Skeletal muscle tissue (tissue), 4 donors: ENCODE results near the gene ZNF469. TPM values are rescaled to one million over a fixed set of nuclear protein-coding genes. Genes with fewer than 3 reads are reported as not detected.
A peak's percentile ranks its signal among the peaks of the same experiment; 100 is the strongest.

Source experiments
- H3K27ac ChIP-seq: one replicate; pipeline ENCODE4 v1.7.0; 2013; ENCODE audit warnings: mild to moderate bottlenecking, low read depth, low read length, inconsistent platforms
- H3K27me3 ChIP-seq, 3 donors: one replicate each; pipeline ENCODE4 v1.7.0; 2013; ENCODE audit warnings: low read length in 3 of 3; ENCODE audit not compliant: control insufficient read depth in 3 of 3, insufficient read depth in 3 of 3
- H3K36me3 ChIP-seq, 3 donors: one replicate each; pipeline ENCODE4 v1.7.0; 2013; ENCODE audit warnings: low read length in 3 of 3; ENCODE audit not compliant: control insufficient read depth in 3 of 3, insufficient read depth in 3 of 3
- H3K4me1 ChIP-seq, 3 donors: one replicate each; pipeline ENCODE4 v1.7.0; 2013; ENCODE audit warnings: low read length in 3 of 3, mild to moderate bottlenecking in 3 of 3; ENCODE audit not compliant: control insufficient read depth in 3 of 3, insufficient read depth in 3 of 3
- H3K4me3 ChIP-seq, 3 donors: one replicate each; pipeline ENCODE4 v1.7.0; 2013; ENCODE audit warnings: low read length in 3 of 3
- H3K9ac ChIP-seq, 3 donors: one replicate each; pipeline ENCODE4 v1.7.0; 2013; ENCODE audit warnings: low read length in 3 of 3, mild to moderate bottlenecking in 3 of 3, moderate library complexity in 2 of 3, low read depth in 1 of 3
- H3K9me3 ChIP-seq, 3 donors: one replicate each; pipeline ENCODE4 v1.7.0; 2013; ENCODE audit warnings: low read length in 3 of 3; ENCODE audit not compliant: control insufficient read depth in 3 of 3
- total RNA-seq: library from RNA; depleted of rRNA; stranded (reverse); fragments of >200 nt; gene quantifications from one replicate; pipeline ENCODE4 v1.2.3, GENCODE V29; 2014
- donor health status: Osteomylitis.

ZNF469 gene
- total RNA-seq, 1 donor from 2014 or later = 3.7 TPM

GRCh38 chr16:88423448-88423850, 40.7 kb downstream of the ZNF469 start:
- H3K27me3 ChIP-seq = peaks cover 0 to 20% (median 0%) of the 10 kb centered on the region in 3 donors
- H3K36me3 ChIP-seq = no peaks in the 10 kb centered on the region
- no peak overlapping the region for H3K9ac ChIP-seq
- peaks cover 0 to 10% (median 10%) of the 10 kb centered on the region in 3 donors for H3K4me1 ChIP-seq
- H3K4me3 ChIP-seq = no peak overlapping the region
- no peaks in the 10 kb centered on the region for H3K9me3 ChIP-seq
- H3K27ac ChIP-seq = no peak overlapping the region

- H3K4me3 ChIP-seq = no peak overlapping the region
Observed at GRCh38 chr16:88424587-88425235, 42.0 kb downstream of the ZNF469 start.

GRCh38 chr16:88426018-88426417, 43.3 kb downstream of the ZNF469 start:
- H3K27me3 ChIP-seq = peaks cover 12 to 22% (median 16%) of the 10 kb centered on the region in 3 donors
- H3K9ac ChIP-seq = no peak overlapping the region
- H3K4me3 ChIP-seq = no peak overlapping the region
- no peak overlapping the region for H3K27ac ChIP-seq
- no peaks in the 10 kb centered on the region for H3K9me3 ChIP-seq
- no peaks in the 10 kb centered on the region for H3K36me3 ChIP-seq
- H3K4me1 ChIP-seq = peaks cover 5 to 16% (median 13%) of the 10 kb centered on the region in 3 donors

More at GRCh38 chr16:88424587-88425235, 42.0 kb downstream of the ZNF469 start:
- Histone ChIP-seq H3K9ac (peak overlapping the region in 1 of 3 donors; percentile 55), H3K36me3 (no peaks in the 10 kb centered on the region), H3K4me1 (peaks cover 0 to 10% (median 10%) of the 10 kb centered on the region in 3 donors), H3K27ac (no peak overlapping the region), H3K9me3 (no peaks in the 10 kb centered on the region), H3K27me3 (peaks cover 2 to 20% (median 4%) of the 10 kb centered on the region in 3 donors)

GRCh38 chr16:88427376-88427775, 44.6 kb downstream of the ZNF469 start:
- Histone ChIP-seq H3K9ac (no peak overlapping the region), H3K27ac (no peak overlapping the region), H3K27me3 (peaks cover 25 to 31% (median 29%) of the 10 kb centered on the region in 3 donors), H3K36me3 (no peaks in the 10 kb centered on the region), H3K4me3 (no peak overlapping the region), H3K9me3 (no peaks in the 10 kb centered on the region), H3K4me1 (peaks cover 10 to 23% (median 21%) of the 10 kb centered on the region in 3 donors)

- Histone ChIP-seq H3K36me3 (no peaks in the 10 kb centered on the region), H3K9ac (no peak overlapping the region), H3K4me1 (peaks cover 10 to 23% (median 21%) of the 10 kb centered on the region in 3 donors), H3K27ac (no peak overlapping the region), H3K27me3 (peaks cover 33 to 38% (median 37%) of the 10 kb centered on the region in 3 donors), H3K9me3 (no peaks in the 10 kb centered on the region), H3K4me3 (no peak overlapping the region)
Observed at GRCh38 chr16:88428156-88428555, 45.4 kb downstream of the ZNF469 start.

- H3K4me3 ChIP-seq = no peak overlapping the region
- no peak overlapping the region for H3K9ac ChIP-seq
- peaks cover 10 to 23% (median 21%) of the 10 kb centered on the region in 3 donors for H3K4me1 ChIP-seq
- H3K9me3 ChIP-seq = no peaks in the 10 kb centered on the region
- no peak overlapping the region for H3K27ac ChIP-seq
- H3K36me3 ChIP-seq = no peaks in the 10 kb centered on the region
- peaks cover 34 to 40% (median 40%) of the 10 kb centered on the region in 3 donors for H3K27me3 ChIP-seq
Observed at GRCh38 chr16:88428616-88429386, 46.0 kb downstream of the ZNF469 start.

GRCh38 chr16:88429387-88430184, 46.8 kb downstream of the ZNF469 start:
- Histone ChIP-seq H3K27me3 (peaks cover 34 to 44% (median 41%) of the 10 kb centered on the region in 3 donors), H3K4me3 (peak overlapping the region in 2 of 3 donors; percentile 2 to 35), H3K9me3 (no peaks in the 10 kb centered on the region), H3K36me3 (no peaks in the 10 kb centered on the region), H3K27ac (no peak overlapping the region), H3K4me1 (peaks cover 10 to 17% (median 15%) of the 10 kb centered on the region in 3 donors), H3K9ac (peak overlapping the region in 1 of 3 donors; percentile 75)

GRCh38 chr16:88430185-88430523, 47.4 kb downstream of the ZNF469 start:
- Histone ChIP-seq H3K27me3 (peaks cover 34 to 47% (median 44%) of the 10 kb centered on the region in 3 donors), H3K9ac (peak overlapping the region in 2 of 3 donors; percentile 53 to 75), H3K4me1 (peaks cover 10 to 14% (median 12%) of the 10 kb centered on the region in 3 donors), H3K9me3 (no peaks in the 10 kb centered on the region), H3K4me3 (peak overlapping the region in 2 of 3 donors; percentile 29 to 35), H3K27ac (no peak overlapping the region), H3K36me3 (no peaks in the 10 kb centered on the region)

- peak overlapping the region; percentile 30 to 41 (median 35) for H3K4me3 ChIP-seq
- H3K4me1 ChIP-seq = peaks cover 10 to 12% (median 11%) of the 10 kb centered on the region in 3 donors
- no peak overlapping the region for H3K27ac ChIP-seq
- peaks cover 34 to 47% (median 44%) of the 10 kb centered on the region in 3 donors for H3K27me3 ChIP-seq
- H3K9me3 ChIP-seq = no peaks in the 10 kb centered on the region
- no peaks in the 10 kb centered on the region for H3K36me3 ChIP-seq
- peak overlapping the region; percentile 51 to 75 (median 53) for H3K9ac ChIP-seq
Observed at GRCh38 chr16:88430524-88431446, 48.0 kb downstream of the ZNF469 start.
